OCI-LY3 (cell line): ENCODE results near the gene BHLHE23.

Experiments used
- H2AFZ ChIP-seq: fragments of 200-600, 300-600 bp; shearing (Covaris generic); 2 replicates; pipeline ENCODE4 v1.6.0; 2014; ENCODE audit warnings: antibody characterized with exemption, low read depth, low read length
- H3K27ac ChIP-seq: fragments of 200-600, 300-600 bp; sonication (generic); 2 replicates; pipeline ENCODE4 v1.5.1; 2014; ENCODE audit warnings: mild to moderate bottlenecking, low read length, moderate library complexity, mixed read lengths
- H3K27me3 ChIP-seq: fragments of 200-600, 300-600 bp; sonication (generic); 2 replicates; pipeline ENCODE4 v1.6.1; 2014; ENCODE audit warnings: low read depth, low read length, mixed read lengths
- H3K36me3 ChIP-seq: fragments of 200-600, 300-600 bp; sonication (generic); replicated peaks from 2 replicates; pipeline ENCODE3; 2014; ENCODE audit warnings: low read depth, low read length, mixed read lengths
- H3K4me1 ChIP-seq: fragments of 300-600, 200-600 bp; sonication (generic); 2 replicates; pipeline ENCODE4 v1.6.1; 2014; ENCODE audit warnings: low read length, mixed read lengths
- H3K4me2 ChIP-seq: fragments of 200-600, 300-600 bp; sonication (generic); 2 replicates; pipeline ENCODE4 v1.6.1; 2014; ENCODE audit warnings: low read length, mixed read lengths
- H3K4me3 ChIP-seq: fragments of 300-600, 200-600 bp; sonication (generic); 2 replicates; pipeline ENCODE4 v1.5.1; 2014; ENCODE audit warnings: antibody characterized with exemption, mild to moderate bottlenecking, low read length, moderate library complexity
- H3K79me2 ChIP-seq: fragments of 300-600, 200-600 bp; shearing (Covaris generic); 2 replicates; pipeline ENCODE4 v1.6.1; 2014; ENCODE audit warnings: mild to moderate bottlenecking, low read length, mixed read lengths
- H3K9ac ChIP-seq: fragments of 300-600, 200-600 bp; shearing (Covaris generic); 2 replicates; pipeline ENCODE4 v1.6.0; 2014; ENCODE audit warnings: mild to moderate bottlenecking, low read length, moderate library complexity
- H3K9me3 ChIP-seq: fragments of 200-600, 300-600 bp; shearing (Covaris generic); 2 replicates; pipeline ENCODE4 v1.6.1; 2014; ENCODE audit warnings: low read length, mixed read lengths; ENCODE audit not compliant: insufficient read depth
- H4K20me1 ChIP-seq: fragments of 200-600, 300-600 bp; sonication (generic); 2 replicates; pipeline ENCODE4 v1.6.1; 2016; ENCODE audit warnings: low read length, mixed read lengths; ENCODE audit not compliant: insufficient read depth
- EZH2phosphoT487 ChIP-seq: fragments of 200-600 bp; shearing (Covaris generic); IDR thresholded peaks from 2 replicates; pipeline ENCODE4 v1.6.1; 2018; ENCODE audit warnings: antibody characterized with exemption, mixed run types, low read depth
- TF ChIP-seq, protein P1 (sequence below): fragments of 200-600, 300-600 bp; sonication (generic); IDR thresholded peaks from 2 replicates; pipeline ENCODE4 v1.5.1; 2014; ENCODE audit warnings: antibody characterized with exemption, low read length, low read depth

Gene BHLHE23

DNA sequence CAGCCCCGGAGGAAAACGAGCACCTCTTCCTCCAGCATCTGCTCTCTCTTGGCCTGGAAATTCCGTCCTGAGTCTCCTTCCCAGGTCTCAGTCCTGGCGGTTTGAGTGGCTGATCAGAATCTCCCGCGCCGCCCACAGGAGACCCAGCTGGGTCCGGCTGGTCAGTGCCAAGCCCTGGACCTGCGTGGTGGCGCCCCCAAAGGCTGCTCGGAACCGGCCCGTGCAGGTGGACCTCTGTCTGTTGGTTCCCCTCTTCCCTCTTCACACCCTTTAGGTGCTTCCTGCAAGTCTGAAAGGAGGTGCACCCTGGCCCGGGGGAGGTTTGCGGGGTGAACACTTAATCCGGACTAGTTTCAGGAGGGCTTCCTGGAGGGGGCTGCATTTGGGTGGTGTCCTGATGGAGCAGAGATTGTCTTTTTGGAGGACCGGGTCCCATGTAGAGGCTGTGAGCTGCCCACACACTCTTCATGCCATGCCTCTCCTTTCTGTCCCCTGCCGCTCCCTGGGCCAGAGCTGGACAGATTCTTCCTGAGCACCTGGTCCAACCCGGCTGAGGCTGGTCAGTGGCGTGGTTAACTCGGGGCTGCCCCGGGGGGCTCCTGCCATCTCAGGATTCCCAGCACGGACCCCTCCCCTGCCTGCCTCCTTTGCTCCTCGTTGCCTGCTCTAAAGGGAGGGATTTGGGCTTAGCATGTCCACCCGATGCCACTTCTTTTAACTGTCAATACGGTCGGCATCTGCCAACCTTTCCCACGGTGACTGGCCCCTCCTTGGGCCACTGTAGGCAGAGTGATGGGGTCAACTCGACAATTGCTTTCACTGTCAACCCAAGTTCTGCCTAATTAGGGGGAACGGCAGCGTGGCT lies 16.5 kb upstream of the BHLHE23 start:
- Histone ChIP-seq H3K9me3 (no peaks in the 10 kb centered on the region), H3K27ac (no peak overlapping the region), H3K27me3 (0 out of 2 replicates have a peak, but pooled peaks cover 2% of the 10 kb centered on the region), H3K4me2 (no peak overlapping the region), H3K4me3 (no peak overlapping the region), H3K9ac (no peak overlapping the region), H3K36me3 (no peaks in the 10 kb centered on the region), H3K4me1 (no peaks in the 10 kb centered on the region), H2AFZ (no peak overlapping the region), H3K79me2 (no peaks in the 10 kb centered on the region), H4K20me1 (0 out of 2 replicates have a peak, but pooled peaks cover 3% of the 10 kb centered on the region)
- TF ChIP-seq EZH2phosphoT487, result no peak
- TF ChIP-seq, protein P1, sequence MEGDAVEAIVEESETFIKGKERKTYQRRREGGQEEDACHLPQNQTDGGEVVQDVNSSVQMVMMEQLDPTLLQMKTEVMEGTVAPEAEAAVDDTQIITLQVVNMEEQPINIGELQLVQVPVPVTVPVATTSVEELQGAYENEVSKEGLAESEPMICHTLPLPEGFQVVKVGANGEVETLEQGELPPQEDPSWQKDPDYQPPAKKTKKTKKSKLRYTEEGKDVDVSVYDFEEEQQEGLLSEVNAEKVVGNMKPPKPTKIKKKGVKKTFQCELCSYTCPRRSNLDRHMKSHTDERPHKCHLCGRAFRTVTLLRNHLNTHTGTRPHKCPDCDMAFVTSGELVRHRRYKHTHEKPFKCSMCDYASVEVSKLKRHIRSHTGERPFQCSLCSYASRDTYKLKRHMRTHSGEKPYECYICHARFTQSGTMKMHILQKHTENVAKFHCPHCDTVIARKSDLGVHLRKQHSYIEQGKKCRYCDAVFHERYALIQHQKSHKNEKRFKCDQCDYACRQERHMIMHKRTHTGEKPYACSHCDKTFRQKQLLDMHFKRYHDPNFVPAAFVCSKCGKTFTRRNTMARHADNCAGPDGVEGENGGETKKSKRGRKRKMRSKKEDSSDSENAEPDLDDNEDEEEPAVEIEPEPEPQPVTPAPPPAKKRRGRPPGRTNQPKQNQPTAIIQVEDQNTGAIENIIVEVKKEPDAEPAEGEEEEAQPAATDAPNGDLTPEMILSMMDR, result no peak

DNA sequence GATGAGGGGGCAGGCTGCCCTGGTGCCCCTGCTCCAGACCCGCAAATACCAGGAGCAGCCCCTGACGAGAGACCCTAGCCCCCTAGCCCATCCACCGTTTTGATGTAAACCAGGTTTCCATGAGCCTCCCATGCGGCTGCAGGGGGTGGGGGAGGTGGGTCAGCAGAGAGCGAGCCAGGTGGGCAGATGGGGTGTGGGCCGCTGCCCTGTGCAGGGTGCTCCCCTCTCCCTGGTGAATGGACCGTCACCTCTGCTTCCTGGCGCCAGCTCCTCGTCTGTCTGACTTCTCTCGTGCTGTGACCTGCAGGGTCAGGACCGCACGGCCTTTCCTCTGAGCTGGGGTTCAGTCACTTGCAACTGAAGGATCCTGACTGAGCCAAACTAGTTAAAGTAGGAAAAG lies 15.7 kb upstream of the BHLHE23 start:
- Histone ChIP-seq H3K79me2 (no peaks in the 10 kb centered on the region), H2AFZ (no peak overlapping the region), H3K36me3 (no peaks in the 10 kb centered on the region), H3K27ac (no peak overlapping the region), H3K9ac (no peak overlapping the region), H3K4me3 (no peak overlapping the region), H4K20me1 (0 out of 2 replicates have a peak, but pooled peaks cover 3% of the 10 kb centered on the region), H3K27me3 (0 out of 2 replicates have a peak, but pooled peaks cover 2% of the 10 kb centered on the region), H3K4me1 (no peaks in the 10 kb centered on the region), H3K9me3 (no peaks in the 10 kb centered on the region), H3K4me2 (no peak overlapping the region)
- TF ChIP-seq, protein P1, result no peak
- no peak for TF ChIP-seq EZH2phosphoT487

DNA sequence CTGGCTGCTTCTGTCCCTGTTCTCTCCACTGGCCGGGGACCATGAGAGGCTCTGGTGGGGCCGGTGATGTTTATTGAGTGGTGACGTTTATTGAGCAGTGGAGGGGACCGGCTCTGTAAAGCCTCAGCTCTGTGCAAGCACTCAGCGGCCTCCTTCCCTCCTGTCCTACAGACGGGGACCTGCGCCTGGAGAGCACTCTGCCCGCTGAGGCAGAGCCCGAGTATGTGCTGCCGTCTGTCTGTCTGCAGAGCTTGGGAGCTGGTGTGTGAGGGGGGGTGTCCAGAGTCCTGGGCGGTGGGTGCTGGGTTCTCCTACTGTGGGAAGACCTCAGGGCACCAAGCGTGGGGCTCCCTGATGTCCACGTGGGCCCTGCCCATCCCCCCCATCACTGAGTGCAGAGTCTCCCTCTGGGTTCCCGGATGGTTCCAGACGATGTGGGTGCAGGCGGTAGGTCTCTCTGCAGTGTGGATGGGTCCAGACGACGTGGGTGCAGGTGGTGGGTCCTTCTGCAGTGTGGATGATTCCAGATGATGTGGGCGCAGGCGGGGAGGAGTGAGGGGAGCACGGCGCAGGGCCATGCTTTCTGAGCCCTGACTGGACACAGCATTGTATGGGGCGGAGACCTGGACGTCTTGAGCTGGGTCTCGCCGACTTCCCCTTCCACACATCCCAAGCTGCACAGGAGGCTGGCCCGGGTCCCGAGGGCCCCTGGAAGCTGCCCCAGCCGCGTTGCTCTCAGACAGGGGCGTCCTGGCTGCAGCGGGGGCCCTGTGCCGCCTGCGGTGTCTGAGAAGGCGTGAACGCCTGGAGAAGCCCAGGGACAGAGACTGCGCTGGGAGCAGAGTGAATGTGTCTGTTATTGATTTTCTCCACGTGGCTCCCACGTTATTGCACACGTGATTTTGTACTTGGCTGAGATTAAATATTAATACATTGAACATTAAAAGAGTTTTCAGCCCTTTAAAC lies 14.9 kb upstream of the BHLHE23 start:
- Histone ChIP-seq H3K27ac (no peak overlapping the region), H3K27me3 (0 out of 2 replicates have a peak, but pooled peaks cover 2% of the 10 kb centered on the region), H4K20me1 (0 out of 2 replicates have a peak, but pooled peaks cover 3% of the 10 kb centered on the region), H3K79me2 (no peaks in the 10 kb centered on the region), H3K4me2 (no peak overlapping the region), H2AFZ (no peak overlapping the region), H3K9ac (no peak overlapping the region), H3K36me3 (no peaks in the 10 kb centered on the region), H3K4me1 (no peaks in the 10 kb centered on the region), H3K9me3 (no peaks in the 10 kb centered on the region), H3K4me3 (no peak overlapping the region)
- no peak for TF ChIP-seq EZH2phosphoT487
- TF ChIP-seq, protein P1, result no peak
